GM19328 (cell line): ENCODE data around the gene STPG1.

Experiments used
- ATAC-seq: cut with Tn5 transposase; IDR thresholded peaks from one replicate; pipeline ENCODE4 v1.9.1; 2021; ENCODE audit warnings: mild to moderate bottlenecking, moderate library complexity; ENCODE audit not compliant: unreplicated experiment

STPG1 gene

GRCh38 chr1:24426744-24427544 is 13.4 kb upstream of the STPG1 start:
- no peak for ATAC-seq

GRCh38 chr1:24425922-24426321 is 12.3 kb upstream of the STPG1 start:
- ATAC-seq: no peak

- no peak for ATAC-seq
Measured at GRCh38 chr1:24425441-24425840, 11.9 kb upstream of the STPG1 start.

GRCh38 chr1:24424990-24425389 is 11.4 kb upstream of the STPG1 start:
- no peak for ATAC-seq

- no peak for ATAC-seq
Measured at GRCh38 chr1:24424207-24424606, 10.6 kb upstream of the STPG1 start.

GRCh38 chr1:24421502-24421901 is 7.9 kb upstream of the STPG1 start:
- no peak for ATAC-seq

- ATAC-seq: no peak
Measured at GRCh38 chr1:24420547-24420946, 7.0 kb upstream of the STPG1 start.

- ATAC-seq: no peak
Measured at GRCh38 chr1:24418898-24419628, 5.5 kb upstream of the STPG1 start.

- no peak for ATAC-seq
Measured at GRCh38 chr1:24417681-24418080, 4.1 kb upstream of the STPG1 start.

GRCh38 chr1:24416666-24417391 is 3.2 kb upstream of the STPG1 start:
- ATAC-seq: no peak

- ATAC-seq: no peak
Measured at GRCh38 chr1:24415910-24416665, 2.5 kb upstream of the STPG1 start.

- ATAC-seq: peak; percentile 94
Measured at GRCh38 chr1:24415334-24415909, 1.8 kb upstream of the STPG1 start, which contains the start of gene NIPAL3. Gene NIPAL3, plus strand, starts transcription at chr1:24415802. Its CDS starts 3,746 bp downstream, at chr1:24419548.

- no peak for ATAC-seq
Measured at GRCh38 chr1:24414775-24415333, 1.3 kb upstream of the STPG1 start.

GRCh38 chr1:24412408-24412807 is 1.2 kb downstream of the STPG1 start:
- no peak for ATAC-seq

- no peak for ATAC-seq
Measured at GRCh38 chr1:24411963-24412362, 1.6 kb downstream of the STPG1 start.

GRCh38 chr1:24410750-24411149 is 2.8 kb downstream of the STPG1 start:
- no peak for ATAC-seq

- no peak for ATAC-seq
Measured at GRCh38 chr1:24409535-24409934, 4.0 kb downstream of the STPG1 start.

- ATAC-seq: no peak
Measured at GRCh38 chr1:24406788-24407187, 6.8 kb downstream of the STPG1 start.

GRCh38 chr1:24403806-24404205 is 9.8 kb downstream of the STPG1 start:
- no peak for ATAC-seq

GRCh38 chr1:24400065-24400464 is 13.5 kb downstream of the STPG1 start:
- ATAC-seq: no peak
